H1 (cell line): ENCODE data around the gene DPM2. TPM values are rescaled to one million over a fixed set of nuclear protein-coding genes. Genes with fewer than 3 reads are reported as not detected.

Experiments used
- JUN ChIP-seq: IDR thresholded peaks from 2 replicates; pipeline ENCODE4 v1.6.1; 2011; ENCODE audit warnings: low read depth, mild to moderate bottlenecking, improper control_type of control experiment, low read length
- MAFK ChIP-seq: IDR thresholded peaks from 2 replicates; pipeline ENCODE4 v1.6.1; 2012; ENCODE audit warnings: low read depth, mild to moderate bottlenecking, improper control_type of control experiment, low read length
- NRF1 ChIP-seq: IDR thresholded peaks from 2 replicates; pipeline ENCODE4 v1.6.1; 2011; ENCODE audit warnings: mild to moderate bottlenecking, low read depth, low read length, improper control_type of control experiment
- RXRA ChIP-seq: IDR thresholded peaks from 2 replicates; pipeline ENCODE4 v1.6.1; 2011; ENCODE audit warnings: low read depth, mild to moderate bottlenecking, low read length, moderate library complexity; ENCODE audit not compliant: insufficient read depth
- SRF ChIP-seq: IDR thresholded peaks from 2 replicates; pipeline ENCODE4 v1.6.1; 2011; ENCODE audit warnings: mild to moderate bottlenecking, low read depth, low read length, moderate library complexity
- SUZ12 ChIP-seq: fragments of 200-600 bp; sonication (generic); IDR thresholded peaks from 2 replicates; pipeline ENCODE4 v1.6.1; 2012; ENCODE audit warnings: mild to moderate bottlenecking, inconsistent platforms, low read length, moderate library complexity, mixed read lengths
- YY1 ChIP-seq: IDR thresholded peaks from 2 replicates; pipeline ENCODE4 v1.6.1; 2011; ENCODE audit warnings: low read depth, mild to moderate bottlenecking, low read length
- ZNF274 ChIP-seq: IDR thresholded peaks from 2 replicates; pipeline ENCODE4 v1.7.0; 2012; ENCODE audit warnings: low read length, borderline replicate concordance; ENCODE audit errors: extremely low read depth
- polyA plus RNA-seq, 7 experiments: library from polyadenylated mRNA; depleted of rRNA in 3 of 7; stranded (reverse) in 5 of 7; unstranded in 2 of 7; fragments of >200 nt in 5 of 7; fragments of 200-250 nt in 2 of 7; gene quantifications; 1 replicate in 5 of 7; 2 replicates in 1 of 7; 4 replicates in 1 of 7; pipeline versions ENCODE4 v1.2.1 to v1.2.3, GENCODE V29; 2011 to 2013; ENCODE audit warnings: missing spikeins in 2 of 7, mixed read lengths in 2 of 7
- total RNA-seq: library from RNA; stranded (reverse); fragmentation: NEBNext Ultra II Directional; extraction: Animal tissue kit (Norgen Biotek cat#: 25700); gene quantifications from 2 replicates; pipeline ENCODE4 v1.2.1, GENCODE V29; 2021
- TF ChIP-seq, protein P1 (sequence below), 3 experiments: IDR thresholded peaks; 1 replicate in 2 of 3; 2 replicates in 1 of 3; pipeline versions ENCODE4 v1.5.1 to v1.6.1; 2011; ENCODE audit warnings: low read length in 3 of 3, mild to moderate bottlenecking in 3 of 3, inconsistent platforms in 2 of 3, low read depth in 1 of 3, moderate library complexity in 1 of 3; ENCODE audit not compliant: insufficient read depth in 1 of 3; ENCODE audit errors: control extremely low read depth in 1 of 3

DPM2 gene
- total and polyA plus RNA-seq, 2 of the 8 experiments (the other 6 are each of a cell fraction or from before 2014, with no cell fraction given) = 45.4 to 95.4 TPM

GRCh38 chr9:127960410-127961154 is 22.9 kb upstream of the DPM2 start (continued):
- TF ChIP-seq SUZ12 (no peak), YY1 (no peak), RXRA (no peak), NRF1 (no peak), SRF (no peak), MAFK (no peak), ZNF274 (no peak), JUN (no peak)
- TF ChIP-seq, protein P1, sequence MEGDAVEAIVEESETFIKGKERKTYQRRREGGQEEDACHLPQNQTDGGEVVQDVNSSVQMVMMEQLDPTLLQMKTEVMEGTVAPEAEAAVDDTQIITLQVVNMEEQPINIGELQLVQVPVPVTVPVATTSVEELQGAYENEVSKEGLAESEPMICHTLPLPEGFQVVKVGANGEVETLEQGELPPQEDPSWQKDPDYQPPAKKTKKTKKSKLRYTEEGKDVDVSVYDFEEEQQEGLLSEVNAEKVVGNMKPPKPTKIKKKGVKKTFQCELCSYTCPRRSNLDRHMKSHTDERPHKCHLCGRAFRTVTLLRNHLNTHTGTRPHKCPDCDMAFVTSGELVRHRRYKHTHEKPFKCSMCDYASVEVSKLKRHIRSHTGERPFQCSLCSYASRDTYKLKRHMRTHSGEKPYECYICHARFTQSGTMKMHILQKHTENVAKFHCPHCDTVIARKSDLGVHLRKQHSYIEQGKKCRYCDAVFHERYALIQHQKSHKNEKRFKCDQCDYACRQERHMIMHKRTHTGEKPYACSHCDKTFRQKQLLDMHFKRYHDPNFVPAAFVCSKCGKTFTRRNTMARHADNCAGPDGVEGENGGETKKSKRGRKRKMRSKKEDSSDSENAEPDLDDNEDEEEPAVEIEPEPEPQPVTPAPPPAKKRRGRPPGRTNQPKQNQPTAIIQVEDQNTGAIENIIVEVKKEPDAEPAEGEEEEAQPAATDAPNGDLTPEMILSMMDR (IDR thresholded peaks at IDR 0.05; ENCODE audit: control extremely low read depth in 1 of 3, insufficient read depth in 1 of 3, low read depth in 1 of 3, low read length in 3 of 3) = no peak
